Astrocyte of the spinal cord (primary cell): ENCODE measurements around the gene PAPPA2.

Experiments used
- DNase-seq: peaks from one replicate; pipeline ENCODE4 v3.0.0; 2011; ENCODE audit warnings: low read depth, low spot score
- H3K4me3 ChIP-seq: 2 replicates; pipeline ENCODE4 v1.5.1; 2011; ENCODE audit warnings: low read depth, mild to moderate bottlenecking, low read length, moderate library complexity
- CTCF ChIP-seq: IDR thresholded peaks from 2 replicates; pipeline ENCODE4 v1.5.1; 2012; ENCODE audit warnings: low read depth, mild to moderate bottlenecking, low read length, inconsistent platforms
- in situ Hi-C: cut with HindIII; loops from 2 replicates; pipeline ENCODE4 v1.10.0; 2017; ENCODE audit warnings: low sequenced_read_pairs

Gene PAPPA2

GRCh38 chr1:176802316-176802715 is 339.3 kb downstream of the PAPPA2 start:
- H3K4me3 ChIP-seq = no peak overlapping the region
- TF ChIP-seq CTCF = no peak
- in situ Hi-C loops = no loop called here
- no peak for DNase-seq

- DNase-seq = no peak
- in situ Hi-C loops = no loop called here
- no peak for TF ChIP-seq CTCF
- no peak overlapping the region for H3K4me3 ChIP-seq
Observed at GRCh38 chr1:176803042-176803441, 340.1 kb downstream of the PAPPA2 start.

GRCh38 chr1:176803596-176803995 is 340.6 kb downstream of the PAPPA2 start:
- no peak overlapping the region for H3K4me3 ChIP-seq
- DNase-seq = no peak
- no peak for TF ChIP-seq CTCF
- in situ Hi-C loops = no loop called here

- no peak for DNase-seq
- no peak for TF ChIP-seq CTCF
- no peak overlapping the region for H3K4me3 ChIP-seq
- in situ Hi-C loops = no loop called here
Observed at GRCh38 chr1:176809292-176809691, 346.3 kb downstream of the PAPPA2 start.

GRCh38 chr1:176811511-176812288 is 348.7 kb downstream of the PAPPA2 start:
- DNase-seq = no peak
- no peak for TF ChIP-seq CTCF
- no peak overlapping the region for H3K4me3 ChIP-seq
- in situ Hi-C loops = no loop called here

GRCh38 chr1:176815621-176816020 is 352.6 kb downstream of the PAPPA2 start:
- no peak for DNase-seq
- in situ Hi-C loops = no loop called here
- no peak overlapping the region for H3K4me3 ChIP-seq
- no peak for TF ChIP-seq CTCF

GRCh38 chr1:176816232-176816631 is 353.3 kb downstream of the PAPPA2 start:
- H3K4me3 ChIP-seq = no peak overlapping the region
- TF ChIP-seq CTCF = no peak
- in situ Hi-C loops = no loop called here
- no peak for DNase-seq
